ENCODE data around the gene MKX.

Gene MKX

GRCh38 chr10:27646604-27647175 is 98.9 kb downstream of the MKX start:
- no peak for DNase-seq (ENCODE audit: low read depth)

DNA sequence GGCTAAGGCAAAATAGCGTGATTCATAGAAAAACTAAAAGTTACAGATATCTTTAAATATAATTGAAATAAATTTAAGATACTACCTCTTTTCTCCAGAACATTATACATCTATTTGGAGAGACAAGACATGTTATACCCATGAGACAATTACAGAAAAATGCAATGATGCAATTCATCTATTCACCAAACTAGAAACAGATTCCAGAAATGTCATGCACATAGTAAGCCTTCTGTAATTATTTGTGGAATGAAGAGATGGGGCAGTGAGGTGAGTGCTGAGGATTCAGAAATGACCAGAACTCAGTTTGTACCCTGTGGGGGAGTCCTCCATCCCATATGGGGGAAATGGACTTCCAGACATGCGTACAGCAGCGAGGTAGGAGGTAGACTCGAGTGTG is 99.4 kb downstream of the MKX start:
- DNase-seq (ENCODE audit: low read depth): no peak

- no peak for DNase-seq (ENCODE audit: low read depth)
Measured at GRCh38 chr10:27644307-27644939, 101.2 kb downstream of the MKX start.

GRCh38 chr10:27643301-27643700 is 102.3 kb downstream of the MKX start:
- DNase-seq (ENCODE audit: low read depth): no peak

DNA sequence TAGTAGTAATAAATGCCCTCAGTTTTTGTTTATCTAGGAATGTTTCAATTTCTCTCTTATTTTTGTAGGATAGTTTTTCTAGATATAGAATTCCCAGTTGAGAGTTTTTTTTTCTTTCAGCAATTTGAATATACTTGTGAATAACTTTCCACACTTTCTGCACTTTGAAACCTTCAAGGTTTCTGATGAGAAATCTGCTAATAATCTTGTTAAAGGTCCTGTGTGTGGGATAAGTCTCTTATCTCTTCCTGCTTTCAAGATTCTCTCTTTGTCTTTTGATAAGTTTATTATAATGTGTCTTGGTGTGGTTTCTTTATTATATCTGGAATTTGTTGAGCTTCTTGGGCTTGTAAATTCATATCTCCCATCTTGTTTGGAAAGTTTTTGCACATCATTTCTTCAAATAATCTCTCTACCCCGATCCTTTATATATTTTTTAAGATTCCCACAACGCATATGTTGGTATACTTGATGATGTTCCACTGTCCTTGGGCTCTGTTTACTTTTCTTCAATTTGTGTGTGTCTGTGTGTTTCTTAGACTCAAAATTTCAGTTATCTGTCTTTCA is 103.5 kb downstream of the MKX start:
- no peak for DNase-seq (ENCODE audit: low read depth)

DNA sequence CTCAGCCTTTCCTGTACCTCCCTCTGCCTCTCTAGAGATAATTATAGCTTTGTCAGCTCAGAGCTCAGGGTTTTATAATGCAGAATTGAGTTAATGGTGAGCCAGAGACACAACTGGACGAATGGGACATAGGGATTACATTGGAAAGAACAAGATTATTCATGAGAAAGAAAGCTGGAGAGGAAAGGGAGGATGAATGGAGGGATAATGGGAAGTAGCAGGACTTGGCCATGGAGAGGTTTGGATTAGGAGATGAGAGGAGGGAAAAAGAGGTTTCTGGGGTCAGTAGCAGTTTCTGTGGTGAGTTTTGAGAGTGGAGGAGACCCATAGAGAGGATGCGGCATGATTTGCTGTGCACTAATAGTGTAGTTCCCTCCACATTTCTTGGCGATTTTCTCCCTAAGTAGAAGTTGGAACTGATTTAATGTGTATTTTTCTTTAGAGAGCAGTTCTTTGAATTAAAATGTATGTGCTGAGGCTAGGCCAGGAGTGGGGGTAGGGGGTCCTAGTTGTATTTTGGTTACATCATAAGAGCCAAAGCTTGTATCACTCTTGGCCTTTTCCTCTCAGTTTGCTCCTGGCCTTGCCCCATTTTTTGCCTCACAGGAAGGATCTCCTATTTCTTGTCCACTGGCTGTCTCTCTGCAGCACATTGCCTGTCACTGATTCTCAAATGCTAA is 107.4 kb downstream of the MKX start:
- DNase-seq (ENCODE audit: low read depth): no peak

- DNase-seq (ENCODE audit: low read depth): no peak
Measured at GRCh38 chr10:27637601-27638000, 108.0 kb downstream of the MKX start.

- no peak for DNase-seq (ENCODE audit: low read depth)
Measured at GRCh38 chr10:27636816-27637215, 108.8 kb downstream of the MKX start.

DNA sequence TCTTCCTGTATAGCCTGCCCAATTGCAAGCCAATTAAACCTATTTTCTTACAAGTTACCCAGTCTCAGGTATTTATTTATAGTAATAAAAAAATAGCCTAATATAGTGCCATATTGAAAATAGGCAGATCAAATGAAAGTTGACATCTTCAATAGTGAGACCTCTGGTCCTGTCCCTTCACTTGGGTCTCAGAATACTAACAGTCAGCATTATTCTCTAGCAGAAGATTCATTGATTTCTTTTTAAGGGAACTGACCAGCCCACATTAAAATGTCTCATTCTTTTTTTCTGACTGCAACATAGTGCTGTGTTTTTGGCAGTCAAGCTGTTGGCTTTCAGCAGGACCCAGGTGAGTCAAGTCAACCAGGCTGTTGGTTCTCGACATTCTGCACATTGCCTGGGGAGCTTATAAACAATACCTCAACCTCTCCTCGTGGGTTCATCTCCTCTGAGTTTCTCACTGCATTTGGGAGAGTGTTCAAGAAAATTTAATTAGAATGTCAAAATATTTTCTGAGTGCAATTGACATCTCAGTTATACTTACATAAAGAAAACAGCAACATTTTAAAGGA is 109.8 kb downstream of the MKX start:
- DNase-seq (ENCODE audit: low read depth): no peak

- DNase-seq (ENCODE audit: low read depth): no peak
Measured at GRCh38 chr10:27635290-27635689, 110.3 kb downstream of the MKX start.

DNA sequence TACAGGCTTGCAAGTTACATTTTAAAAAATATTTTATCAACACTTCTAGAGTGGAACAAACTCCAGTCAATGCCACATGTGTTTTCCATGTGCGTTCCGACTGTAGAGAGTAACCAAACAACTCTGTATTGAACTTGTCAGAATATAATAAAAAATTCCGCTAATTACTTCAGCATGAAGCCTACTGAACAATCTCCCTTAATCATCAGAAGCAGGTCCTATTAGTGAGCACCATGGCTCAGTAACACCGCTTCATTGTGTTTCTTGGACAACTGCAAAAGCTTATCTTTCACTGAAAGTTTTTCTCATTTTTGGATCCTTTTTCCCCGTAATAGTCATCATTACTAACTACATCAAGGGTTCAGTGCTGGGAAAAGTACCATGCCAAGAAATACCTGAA is 117.0 kb downstream of the MKX start:
- DNase-seq (ENCODE audit: low read depth): no peak

DNA sequence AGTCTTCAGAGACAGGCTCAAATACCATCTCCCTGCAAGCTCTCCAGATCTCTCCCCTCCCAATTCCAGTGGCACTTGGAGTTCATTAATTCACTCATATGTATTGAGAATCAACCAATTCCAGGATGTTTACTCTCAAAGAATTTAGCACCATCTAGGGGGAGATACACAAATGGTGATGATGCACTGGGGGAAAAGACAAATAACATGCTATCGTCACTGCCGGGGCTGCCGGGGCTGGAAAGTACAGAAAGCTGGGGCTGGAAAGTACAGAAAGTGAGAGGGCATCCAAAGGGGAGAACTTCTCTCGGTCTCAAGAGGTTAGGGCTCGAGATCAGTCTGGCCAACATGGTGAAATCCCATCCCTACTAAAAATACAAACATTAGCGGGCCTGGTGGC is 118.7 kb downstream of the MKX start:
- no peak for DNase-seq (ENCODE audit: low read depth)

GRCh38 chr10:27625452-27626211 is 120.0 kb downstream of the MKX start:
- no peak for DNase-seq (ENCODE audit: low read depth)

DNA sequence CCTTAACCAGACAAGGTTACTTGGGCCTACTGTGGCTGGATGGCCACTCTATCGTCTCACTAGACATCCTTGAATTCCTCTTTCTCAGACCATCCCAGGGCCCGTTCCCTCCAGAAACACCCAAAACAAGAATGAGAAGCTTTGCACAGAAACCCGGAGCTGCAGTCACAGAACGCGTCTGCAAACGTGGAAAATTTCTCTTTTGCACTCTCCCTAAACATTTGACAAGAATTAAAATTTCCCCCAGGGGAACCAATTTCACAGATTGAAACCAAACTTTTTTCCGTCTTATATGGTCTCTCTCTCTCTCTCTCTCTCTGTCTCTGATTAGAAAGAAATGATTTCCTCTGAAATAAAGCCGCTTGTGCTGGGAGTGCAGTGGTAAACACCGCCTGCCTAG is 120.7 kb downstream of the MKX start:
- no peak for DNase-seq (ENCODE audit: low read depth)

Measured in stimulated activated CD8-positive, alpha-beta memory T cell treated with anti-CD3 and anti-CD28 coated beads, Interleukin-12 subunit alpha, Interleukin-12 subunit beta, amount 100 ng/mL, for 4 hours (primary cell).